HEK293T (cell line): ENCODE data around the gene CTNNA2.

Experiments used
- CTCF ChIA-PET: fragments of 350-600 bp; formaldehyde crosslinking; extraction: SDS; loops from one replicate; lab custom pipeline; 2021; ENCODE audit warnings: antibody characterized with exemption, inconsistent platforms; lab: Yijun Ruan, JAX
- POLR2A ChIA-PET: fragments of 350-600 bp; formaldehyde crosslinking; extraction: SDS; loops from one replicate; lab custom pipeline; 2020; ENCODE audit warnings: antibody characterized with exemption, inconsistent platforms; lab: Yijun Ruan, JAX
- DNase-seq: peaks from one replicate; pipeline ENCODE4 v3.0.0; 2012; ENCODE audit warnings: mixed read lengths; ENCODE audit errors: extremely low spot score
- ARNT ChIP-seq: fragments of 450-650 bp; IDR thresholded peaks from 2 replicates; pipeline ENCODE4 v1.6.1; 2017; ENCODE audit warnings: mild to moderate bottlenecking
- BHLHE40 ChIP-seq: fragments of 450-650 bp; IDR thresholded peaks from 2 replicates; pipeline ENCODE4 v1.6.1; 2016; ENCODE audit warnings: mild to moderate bottlenecking, moderate library complexity, borderline replicate concordance
- CTBP1 ChIP-seq: fragments of 450-650 bp; IDR thresholded peaks from 2 replicates; pipeline ENCODE4 v1.6.1; 2016; ENCODE audit warnings: borderline replicate concordance
- ELF4 ChIP-seq: fragments of 450-650 bp; IDR thresholded peaks from 2 replicates; pipeline ENCODE4 v1.6.1; 2017; ENCODE audit warnings: antibody characterized with exemption
- FOXA1 ChIP-seq: fragments of 450-650 bp; IDR thresholded peaks from 2 replicates; pipeline ENCODE4 v1.6.1; 2016; ENCODE audit warnings: mild to moderate bottlenecking
- FOXK2 ChIP-seq: fragments of 450-650 bp; IDR thresholded peaks from 2 replicates; pipeline ENCODE4 v1.6.1; 2016; ENCODE audit warnings: mild to moderate bottlenecking
- FOXM1 ChIP-seq: fragments of 450-650 bp; IDR thresholded peaks from 2 replicates; pipeline ENCODE4 v1.6.1; 2017; ENCODE audit warnings: mild to moderate bottlenecking, borderline replicate concordance
- HDGF ChIP-seq: fragments of 450-650 bp; IDR thresholded peaks from 2 replicates; pipeline ENCODE4 v1.6.1; 2017; ENCODE audit warnings: antibody characterized with exemption, borderline replicate concordance
- L3MBTL2 ChIP-seq: fragments of 450-650 bp; conservative IDR thresholded peaks from 2 replicates; pipeline ENCODE4 v1.6.1; 2016; ENCODE audit warnings: mild to moderate bottlenecking
- LEF1 ChIP-seq: fragments of 450-650 bp; IDR thresholded peaks from 2 replicates; pipeline ENCODE4 v1.6.1; 2017; ENCODE audit warnings: mild to moderate bottlenecking, borderline replicate concordance
- NFRKB ChIP-seq: fragments of 450-650 bp; IDR thresholded peaks from 2 replicates; pipeline ENCODE4 v1.6.1; 2016; ENCODE audit warnings: mild to moderate bottlenecking, moderate library complexity
- PKNOX1 ChIP-seq: fragments of 450-650 bp; IDR thresholded peaks from 2 replicates; pipeline ENCODE4 v1.6.1; 2016
- SP1 ChIP-seq: fragments of 450-650 bp; IDR thresholded peaks from 2 replicates; pipeline ENCODE4 v1.6.1; 2017
- SUZ12 ChIP-seq: fragments of 450-650 bp; IDR thresholded peaks from 2 replicates; pipeline ENCODE4 v1.6.1; 2016; ENCODE audit warnings: mild to moderate bottlenecking
- TARDBP ChIP-seq: fragments of 450-650 bp; IDR thresholded peaks from 2 replicates; pipeline ENCODE4 v1.6.1; 2016
- ZNF384 ChIP-seq: fragments of 450-650 bp; IDR thresholded peaks from 2 replicates; pipeline ENCODE4 v1.6.1; 2016

Gene CTNNA2

GRCh38 chr2:79611448-79612016 is 98.7 kb downstream of the CTNNA2 start:
- TF ChIP-seq FOXM1 (no peak), ZNF384 (no peak), HDGF (no peak), L3MBTL2 (no peak), ELF4 (no peak), SUZ12 (no peak), FOXK2 (no peak), TARDBP (no peak), FOXA1 (no peak), LEF1 (no peak)
- CTCF ChIA-PET: interaction anchor here (0.6 kb wide), 1 partner anchor 289 kb away, joined by 4 read pairs; no protein-coding TSS in a partner anchor
- DNase-seq: no peak
- POLR2A ChIA-PET: no interaction called here

GRCh38 chr2:79612999-79613398 is 100.1 kb downstream of the CTNNA2 start:
- ChIA-PET POLR2A (no interaction called here), CTCF (no interaction called here)
- DNase-seq: no peak
- no peak for TF ChIP-seq ELF4
- TF ChIP-seq CTBP1: no peak
- no peak for TF ChIP-seq TARDBP
- no peak for TF ChIP-seq BHLHE40
- TF ChIP-seq SP1: no peak
- TF ChIP-seq ARNT: no peak
- no peak for TF ChIP-seq SUZ12
- TF ChIP-seq FOXK2: no peak
- no peak for TF ChIP-seq FOXM1
- TF ChIP-seq L3MBTL2: no peak
- TF ChIP-seq FOXA1: no peak
- no peak for TF ChIP-seq HDGF
- TF ChIP-seq NFRKB: no peak
- no peak for TF ChIP-seq LEF1
- no peak for TF ChIP-seq ZNF384
- no peak for TF ChIP-seq PKNOX1

- CTCF ChIA-PET: no interaction called here
- POLR2A ChIA-PET: no interaction called here
- no peak for TF ChIP-seq FOXA1
- TF ChIP-seq FOXM1: no peak
- TF ChIP-seq ARNT: no peak
- no peak for TF ChIP-seq TARDBP
- TF ChIP-seq FOXK2: no peak
- TF ChIP-seq NFRKB: no peak
- TF ChIP-seq CTBP1: no peak
- TF ChIP-seq ZNF384: no peak
- no peak for TF ChIP-seq PKNOX1
- TF ChIP-seq SUZ12: no peak
- no peak for TF ChIP-seq L3MBTL2
- no peak for TF ChIP-seq SP1
- no peak for TF ChIP-seq ELF4
- no peak for TF ChIP-seq HDGF
- no peak for TF ChIP-seq LEF1
- TF ChIP-seq BHLHE40: no peak
- no peak for DNase-seq
These were observed 106.6 kb downstream of the CTNNA2 start for GRCh38 chr2:79619442-79619841.

- POLR2A ChIA-PET: no interaction called here
- CTCF ChIA-PET: no interaction called here
- no peak for TF ChIP-seq SUZ12
- TF ChIP-seq ZNF384: no peak
- no peak for TF ChIP-seq ARNT
- TF ChIP-seq FOXM1: no peak
- TF ChIP-seq FOXK2: no peak
- no peak for DNase-seq
These were observed 107.1 kb downstream of the CTNNA2 start for GRCh38 chr2:79619976-79620375.

GRCh38 chr2:79620679-79621078 is 107.8 kb downstream of the CTNNA2 start:
- DNase-seq: no peak
- ChIA-PET CTCF (no interaction called here), POLR2A (no interaction called here)
- TF ChIP-seq SP1: no peak
- no peak for TF ChIP-seq HDGF
- TF ChIP-seq PKNOX1: no peak
- no peak for TF ChIP-seq CTBP1
- no peak for TF ChIP-seq ELF4
- no peak for TF ChIP-seq SUZ12
- no peak for TF ChIP-seq TARDBP
- no peak for TF ChIP-seq FOXA1
- no peak for TF ChIP-seq FOXK2
- TF ChIP-seq FOXM1: no peak
- TF ChIP-seq LEF1: no peak

- CTCF ChIA-PET: no interaction called here
- no peak for TF ChIP-seq SP1
- TF ChIP-seq FOXA1: no peak
- no peak for TF ChIP-seq PKNOX1
- TF ChIP-seq FOXK2: no peak
- TF ChIP-seq BHLHE40: no peak
- TF ChIP-seq ZNF384: no peak
- TF ChIP-seq TARDBP: no peak
- no peak for TF ChIP-seq ELF4
- no peak for TF ChIP-seq ARNT
- no peak for DNase-seq
- POLR2A ChIA-PET: no interaction called here
These were observed 108.4 kb downstream of the CTNNA2 start for GRCh38 chr2:79621252-79621651.
